HG03108 (cell line): ENCODE data around the gene CHRD.
"Not testable (repeated sequence)": the region's sequence is repeated elsewhere in the genome, so short reads cannot be mapped to it uniquely, and the experiment has no call there.

Experiments used
- ATAC-seq: cut with Tn5 transposase; IDR thresholded peaks from one replicate; pipeline ENCODE4 v1.9.1; 2021; ENCODE audit warnings: moderate library complexity; ENCODE audit not compliant: unreplicated experiment

The CHRD gene

DNA sequence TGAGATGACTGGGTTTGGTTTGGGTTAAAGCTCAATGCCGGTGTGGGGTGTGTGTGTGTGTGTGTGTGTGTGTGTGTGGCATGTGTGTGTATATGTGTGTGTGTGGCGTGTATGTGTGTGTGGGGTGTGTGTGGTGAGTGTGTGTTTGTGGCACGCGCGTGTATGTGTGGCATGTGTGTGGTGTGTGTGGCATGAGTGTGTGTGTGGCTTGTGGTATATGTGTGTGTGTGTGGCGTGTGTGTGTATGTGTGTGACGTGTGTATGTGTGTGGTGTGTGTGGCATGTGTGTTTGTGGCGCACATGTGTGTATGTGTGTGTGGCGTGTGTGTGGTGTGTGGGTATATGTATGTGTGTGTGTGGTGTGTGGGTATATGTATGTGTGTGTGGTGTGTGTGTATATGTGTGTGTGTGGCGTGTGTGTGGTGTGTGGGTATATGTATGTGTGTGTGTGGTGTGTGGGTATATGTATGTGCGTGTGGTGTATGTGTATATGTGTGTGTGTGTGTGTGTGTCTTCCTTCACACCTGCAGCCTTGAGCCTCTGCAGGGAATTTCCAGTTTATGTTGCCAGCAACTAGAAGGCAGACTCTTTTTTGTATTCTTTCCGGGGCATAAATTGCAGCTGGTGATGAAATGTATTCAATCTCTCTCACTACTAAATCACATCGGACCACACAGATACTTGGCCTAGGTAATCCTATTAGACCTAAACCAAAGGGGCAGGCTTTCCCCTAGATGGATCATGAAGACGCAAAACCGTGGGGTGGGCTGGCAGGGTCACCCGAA is 34.8 kb downstream of the CHRD start:
- no peak for ATAC-seq

DNA sequence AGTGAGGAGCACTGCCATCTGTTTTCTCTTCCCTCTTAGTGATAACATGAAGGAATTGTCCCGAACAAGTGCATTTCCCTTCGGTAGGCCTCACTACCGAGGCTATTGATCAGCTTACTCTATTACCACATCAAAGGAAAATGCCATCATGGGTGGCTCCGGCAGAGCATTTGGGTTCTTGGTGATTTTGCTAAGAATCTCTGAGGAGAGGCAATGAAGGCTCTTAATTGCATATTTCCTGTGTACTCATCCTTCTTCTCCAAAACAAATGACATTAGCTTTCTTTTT is 35.3 kb downstream of the CHRD start:
- ATAC-seq: no peak

DNA sequence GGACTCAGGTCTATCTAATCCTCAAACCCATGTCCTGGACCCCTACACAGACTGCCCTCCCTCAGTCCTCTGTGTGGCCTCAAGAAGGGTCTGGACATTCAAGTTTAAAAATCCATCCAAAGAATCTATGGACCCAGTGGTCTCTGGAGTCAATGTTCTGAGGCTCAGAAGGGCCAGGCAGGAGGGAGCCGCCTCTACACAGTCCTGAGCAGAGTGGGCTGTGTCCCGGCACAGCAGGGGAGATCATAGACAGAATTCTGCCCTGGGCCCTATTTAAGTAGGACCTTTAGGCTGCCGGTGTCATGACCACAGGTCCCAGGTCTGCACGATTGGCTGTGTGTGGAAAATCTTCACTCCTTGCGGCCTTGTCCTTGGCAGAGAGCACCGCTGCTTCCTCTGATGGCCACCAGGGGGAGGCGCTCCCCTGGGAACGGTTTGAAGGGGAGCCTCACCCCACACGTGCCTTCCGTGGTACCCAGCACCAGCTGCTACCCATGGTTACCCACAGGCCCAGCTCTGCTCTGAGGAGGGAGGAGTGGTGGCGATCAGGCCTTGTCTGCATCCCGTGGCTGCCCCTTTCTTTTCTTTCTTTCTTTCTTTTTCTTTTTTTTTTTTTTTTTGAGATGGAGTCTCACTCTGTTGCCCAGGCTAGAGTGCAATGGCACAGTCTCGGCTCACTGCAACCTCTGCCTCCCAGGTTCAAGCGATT is 37.9 kb downstream of the CHRD start:
- peak; percentile 87 for ATAC-seq

DNA sequence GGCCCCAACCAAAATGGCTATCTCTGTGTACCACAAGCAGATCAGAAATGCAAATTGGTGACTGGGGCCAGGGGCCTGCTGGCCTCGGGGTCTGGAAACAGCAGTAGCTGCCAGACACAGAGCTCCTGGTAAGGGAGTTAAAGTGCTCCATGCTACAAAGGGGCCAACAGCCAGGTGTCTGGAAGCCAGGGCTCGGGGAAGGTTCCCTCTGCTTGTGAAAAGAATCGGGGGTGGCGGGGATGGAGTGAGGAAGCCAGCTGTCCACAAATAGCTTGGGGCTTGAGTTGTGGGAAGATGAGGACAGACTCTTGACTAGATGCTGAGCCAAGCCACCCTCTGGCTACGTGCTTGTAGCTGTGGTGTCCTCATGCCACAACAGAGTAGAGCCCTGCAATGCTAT is 39.3 kb downstream of the CHRD start:
- no peak for ATAC-seq

DNA sequence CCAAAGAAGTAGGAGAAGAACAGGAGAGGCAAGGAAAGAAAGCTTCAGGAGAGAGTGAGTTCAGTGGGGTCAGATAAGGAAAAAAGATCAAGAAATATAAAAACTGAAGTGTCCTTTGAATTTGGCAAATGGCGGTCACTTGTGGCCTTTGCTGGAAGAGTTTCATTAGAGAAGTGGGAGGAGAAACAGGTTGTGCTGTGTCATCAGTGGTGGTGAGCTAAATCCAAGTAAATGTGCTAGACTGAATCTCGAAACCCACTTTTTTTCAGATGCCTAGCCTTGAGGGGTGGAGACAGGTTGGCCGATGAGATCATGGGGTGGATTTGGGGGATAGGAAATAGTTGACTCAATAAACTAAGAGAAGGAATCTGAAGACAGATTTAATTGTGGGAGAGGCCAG is 43.7 kb downstream of the CHRD start:
- no peak for ATAC-seq

DNA sequence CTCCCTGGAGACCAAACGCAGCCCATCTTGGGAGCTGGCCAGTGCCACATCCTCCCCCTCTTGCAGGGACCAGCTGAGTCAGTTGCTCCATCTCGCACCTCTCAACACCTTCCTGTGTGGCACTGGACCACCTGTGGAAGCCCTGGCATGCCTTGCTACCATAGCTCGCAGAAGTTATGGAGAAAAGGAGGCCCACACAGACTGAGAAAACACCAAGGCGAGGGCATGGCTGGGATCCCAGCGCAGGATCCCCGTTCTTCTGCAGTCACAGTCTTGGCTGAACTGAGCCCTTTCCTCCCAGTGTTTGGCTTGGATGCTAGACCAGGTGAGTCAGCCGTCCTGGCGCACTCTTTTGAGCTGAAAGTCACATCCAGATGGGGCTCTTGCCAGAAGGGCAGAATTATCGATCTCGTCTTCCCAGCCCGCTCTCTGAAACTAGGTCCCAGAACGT is 46.9 kb downstream of the CHRD start:
- ATAC-seq: no peak

DNA sequence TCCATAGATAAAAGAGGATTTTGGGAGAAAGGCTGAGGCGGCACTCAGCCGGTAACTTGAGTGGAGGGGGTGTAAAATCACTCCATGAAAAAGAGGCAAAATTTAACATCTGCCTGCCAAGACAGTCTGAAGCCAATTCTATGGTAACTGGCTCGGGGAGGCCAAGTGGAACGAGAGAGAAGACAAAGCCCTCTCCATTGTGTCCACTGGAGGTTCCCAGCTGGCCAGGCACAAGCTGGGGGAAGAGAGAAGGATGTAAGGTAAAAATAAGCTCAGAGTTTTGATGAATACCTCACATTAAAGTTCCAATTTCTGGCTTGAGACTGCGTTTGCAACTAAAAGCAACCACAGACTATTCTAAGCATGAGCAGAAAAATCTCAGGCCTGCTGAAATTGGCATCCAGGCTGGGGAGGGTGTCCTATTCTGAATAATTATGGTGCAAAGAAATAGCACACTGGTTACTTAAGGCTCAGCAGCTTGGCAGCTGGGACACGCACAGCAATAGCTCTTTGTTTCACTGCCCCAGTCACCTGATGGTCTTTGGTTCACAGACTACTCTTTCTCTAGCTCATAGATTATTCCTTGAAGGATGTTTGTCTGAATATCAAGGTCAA is 48.8 kb downstream of the CHRD start:
- ATAC-seq: no peak

DNA sequence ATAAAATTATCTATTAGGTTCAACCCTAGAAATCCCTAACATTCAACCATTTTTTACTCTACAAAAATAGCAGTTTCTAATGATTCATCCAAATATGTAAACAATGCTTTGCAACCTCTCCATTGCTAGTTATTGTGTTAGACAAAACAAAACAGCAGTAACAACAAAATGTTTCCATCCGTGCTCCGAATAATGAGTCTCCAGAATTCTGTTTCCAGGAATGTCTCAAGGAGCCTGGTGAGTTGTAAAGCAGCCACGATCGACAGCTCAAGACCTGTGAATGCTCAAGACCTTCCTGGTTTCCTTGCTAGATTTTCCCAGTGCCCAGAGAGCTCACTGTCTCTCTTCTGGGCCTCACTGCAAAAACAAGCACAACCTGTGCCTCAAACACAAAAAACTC is 49.9 kb downstream of the CHRD start:
- no peak for ATAC-seq

DNA sequence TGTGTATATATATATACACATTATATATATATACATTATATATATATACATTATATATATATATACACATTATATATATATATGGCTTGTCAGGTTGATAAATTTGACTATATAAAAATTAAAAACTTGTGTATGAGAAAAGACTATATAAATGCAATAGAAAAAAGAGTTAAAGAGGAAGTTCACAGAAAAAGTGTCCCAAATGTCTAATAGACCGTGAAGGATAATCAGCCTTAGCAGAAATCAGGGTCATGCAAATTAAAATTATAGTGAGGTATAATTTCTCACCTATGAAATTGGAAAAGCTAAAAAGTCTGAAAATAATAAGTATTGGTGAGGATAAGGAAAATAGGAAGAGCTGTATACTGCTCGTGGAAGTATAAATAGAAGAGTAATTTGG is 51.1 kb downstream of the CHRD start:
- no peak for ATAC-seq

DNA sequence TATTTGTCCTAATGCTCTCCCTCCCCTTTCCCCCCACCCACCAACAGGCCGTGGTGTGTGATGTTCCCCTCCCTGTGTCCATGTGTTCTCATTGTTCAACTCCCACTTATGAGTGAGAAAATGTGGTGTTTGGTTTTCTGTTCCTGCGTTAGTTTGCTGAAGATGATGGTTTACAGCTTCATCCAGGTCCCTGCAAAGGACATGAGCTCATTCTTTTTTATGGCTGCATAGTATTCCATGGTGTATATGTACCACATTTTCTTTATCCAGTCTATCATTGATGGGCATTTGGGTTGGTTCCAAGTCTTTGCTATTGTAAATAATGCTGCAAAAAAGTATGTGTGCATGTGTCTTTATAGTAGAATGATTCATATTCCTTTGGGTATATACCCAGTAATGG is 53.3 kb downstream of the CHRD start:
- ATAC-seq: not testable (repeated sequence)

DNA sequence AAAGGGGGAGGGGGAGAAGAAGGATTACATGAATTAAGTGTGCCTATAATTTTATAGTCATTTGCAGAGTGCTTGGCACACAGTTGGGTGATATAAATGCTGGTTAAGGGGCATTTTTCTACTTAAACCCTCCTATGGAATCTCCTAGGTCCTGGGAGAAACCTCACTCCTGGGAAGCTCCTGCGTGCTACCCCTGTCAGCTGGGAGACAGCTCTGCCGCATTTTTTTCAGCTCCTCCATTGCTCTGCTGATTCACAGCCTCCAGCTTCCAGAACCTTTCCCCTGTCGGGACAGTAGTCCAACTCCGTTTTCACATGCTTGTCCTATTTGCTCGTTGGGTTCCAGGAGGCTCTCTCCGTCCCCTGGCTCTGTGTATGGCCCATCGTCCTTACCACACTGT is 59.2 kb downstream of the CHRD start:
- no peak for ATAC-seq
